ENCODE results near the gene PRKCA.

GRCh38 chr17:66733759-66734158 lies 431.3 kb downstream of the PRKCA start:
- TF ChIP-seq POLR2A (IDR thresholded peaks at IDR 0.05; ENCODE audit: low read depth, low read length), result no peak
- no peak for TF ChIP-seq TAF1 (IDR thresholded peaks at IDR 0.05; ENCODE audit: borderline replicate concordance, low read depth, low read length)
